Measurements from ENCODE around the gene TTLL10. TPM values are rescaled to one million over a fixed set of nuclear protein-coding genes. Genes with fewer than 3 reads are reported as not detected.

Gene TTLL10
- total RNA-seq, 4 donors from 2014 or later = not detected

- intact Hi-C loops (cut with DNase I; ENCODE audit: low total_unique reads) = no loop called here
- 51 to 60% methylated on average over 11 of the region's 11 CpGs for WGBS, 2 donors
Observed at GRCh38 chr1:1215080-1215676, 41.5 kb downstream of the TTLL10 start.

DNA sequence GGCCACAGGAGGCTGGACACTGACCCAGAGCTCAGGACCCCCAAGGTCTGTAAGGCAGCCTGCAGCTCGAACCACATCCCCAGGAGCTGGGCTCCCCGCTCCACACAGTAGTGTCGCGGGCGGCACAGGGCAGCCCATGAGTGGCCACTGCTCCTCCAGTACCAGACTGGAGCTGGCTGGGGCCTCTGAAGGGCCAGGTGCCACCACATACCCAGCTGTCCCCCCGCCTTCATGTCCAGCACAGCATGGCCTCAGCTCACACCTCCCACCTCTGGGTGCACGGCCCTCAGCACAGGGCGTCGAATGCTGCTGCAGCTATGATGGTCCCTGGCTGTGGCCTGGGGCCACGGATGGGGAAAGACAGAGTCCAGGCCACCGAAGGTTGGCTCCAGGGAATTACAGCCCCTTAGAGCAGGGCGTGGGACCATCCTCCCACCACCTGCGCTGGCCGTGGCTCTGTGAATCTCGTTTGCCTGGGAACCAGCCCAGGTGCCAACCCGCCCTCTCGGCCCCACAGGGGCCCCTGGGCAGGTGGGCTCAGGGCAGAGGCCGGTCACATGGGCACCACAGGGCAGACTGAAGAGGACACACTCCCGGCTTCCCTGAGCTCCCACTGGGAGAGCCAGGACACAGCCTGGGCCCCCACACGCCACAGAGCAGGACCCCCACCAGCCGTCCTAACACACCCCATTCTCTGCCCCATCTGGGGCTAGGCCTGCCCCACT lies 42.4 kb downstream of the TTLL10 start:
- H3K4me3 ChIP-seq (ENCODE audit: low read depth, poor library complexity, severe bottlenecking) = no peak overlapping the region
- TF ChIP-seq, protein P1, sequence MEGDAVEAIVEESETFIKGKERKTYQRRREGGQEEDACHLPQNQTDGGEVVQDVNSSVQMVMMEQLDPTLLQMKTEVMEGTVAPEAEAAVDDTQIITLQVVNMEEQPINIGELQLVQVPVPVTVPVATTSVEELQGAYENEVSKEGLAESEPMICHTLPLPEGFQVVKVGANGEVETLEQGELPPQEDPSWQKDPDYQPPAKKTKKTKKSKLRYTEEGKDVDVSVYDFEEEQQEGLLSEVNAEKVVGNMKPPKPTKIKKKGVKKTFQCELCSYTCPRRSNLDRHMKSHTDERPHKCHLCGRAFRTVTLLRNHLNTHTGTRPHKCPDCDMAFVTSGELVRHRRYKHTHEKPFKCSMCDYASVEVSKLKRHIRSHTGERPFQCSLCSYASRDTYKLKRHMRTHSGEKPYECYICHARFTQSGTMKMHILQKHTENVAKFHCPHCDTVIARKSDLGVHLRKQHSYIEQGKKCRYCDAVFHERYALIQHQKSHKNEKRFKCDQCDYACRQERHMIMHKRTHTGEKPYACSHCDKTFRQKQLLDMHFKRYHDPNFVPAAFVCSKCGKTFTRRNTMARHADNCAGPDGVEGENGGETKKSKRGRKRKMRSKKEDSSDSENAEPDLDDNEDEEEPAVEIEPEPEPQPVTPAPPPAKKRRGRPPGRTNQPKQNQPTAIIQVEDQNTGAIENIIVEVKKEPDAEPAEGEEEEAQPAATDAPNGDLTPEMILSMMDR (IDR thresholded peaks at IDR 0.05) = no peak
- no peak for TF ChIP-seq POLR2A (IDR thresholded peaks at IDR 0.05)
- intact Hi-C loops (cut with DNase I; ENCODE audit: low total_unique reads) = no loop called here
- DNase-seq (ENCODE audit: low spot score in 2 of 2) = no peak
- 84 to 87% methylated on average over 14 to 15 of the region's 21 CpGs for WGBS, 2 donors

More at GRCh38 chr1:1215080-1215676, 41.5 kb downstream of the TTLL10 start:
- no peak for DNase-seq (ENCODE audit: low spot score in 2 of 2)
- no peak overlapping the region for H3K4me3 ChIP-seq (ENCODE audit: low read depth, poor library complexity, severe bottlenecking)
- TF ChIP-seq, protein P1 (IDR thresholded peaks at IDR 0.05) = no peak
- TF ChIP-seq POLR2A (IDR thresholded peaks at IDR 0.05) = no peak

DNA sequence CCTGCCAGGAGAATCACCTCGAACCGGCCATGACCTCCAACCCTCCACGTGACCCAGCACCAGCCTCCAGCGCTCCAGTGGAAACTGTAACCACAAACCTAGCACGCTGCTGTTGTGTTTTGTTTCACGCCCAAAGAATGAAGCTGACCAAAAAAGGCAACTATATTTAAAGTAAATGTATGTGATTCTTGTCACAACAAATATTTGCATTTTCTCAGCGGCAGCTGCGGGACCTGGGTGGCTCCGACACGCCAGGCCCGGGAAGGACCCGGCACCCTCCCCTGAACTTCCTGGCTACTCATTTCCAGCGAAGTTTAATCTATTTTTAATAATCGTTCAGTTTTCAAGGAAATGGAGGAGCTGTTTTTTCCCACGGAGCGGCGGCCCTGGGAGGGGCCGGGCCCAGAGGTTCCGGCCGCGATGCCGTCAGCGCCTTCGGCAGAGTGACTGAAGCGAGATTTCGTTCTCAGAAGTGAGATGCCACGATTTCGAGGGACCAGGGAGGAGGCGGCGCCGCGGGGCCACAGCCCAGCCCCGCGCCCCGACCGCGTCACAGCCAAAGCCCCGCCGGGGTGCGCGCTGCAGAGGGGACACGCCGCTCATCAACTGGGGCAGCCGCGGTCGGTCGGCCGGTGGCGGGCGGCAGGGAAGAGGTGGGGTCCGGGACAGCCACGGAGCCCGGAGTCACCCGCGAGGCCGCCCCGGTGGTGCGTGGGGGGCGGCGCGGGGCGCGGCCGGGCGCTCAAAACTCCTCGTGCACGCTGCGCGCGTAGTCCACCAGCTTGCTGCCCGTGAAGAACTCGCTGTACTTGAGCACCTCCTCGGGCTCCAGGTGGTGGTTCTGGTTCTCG lies 43.3 kb downstream of the TTLL10 start:
- TF ChIP-seq, protein P1 (IDR thresholded peaks at IDR 0.05) = no peak
- no peak for TF ChIP-seq POLR2A (IDR thresholded peaks at IDR 0.05)
- H3K4me3 ChIP-seq (ENCODE audit: low read depth, poor library complexity, severe bottlenecking) = no peak overlapping the region
- intact Hi-C loops (cut with DNase I; ENCODE audit: low total_unique reads) = no loop called here
- DNase-seq (ENCODE audit: low spot score in 2 of 2) = no peak
- WGBS, 2 donors = 93 to 95% methylated on average over 74 of the region's 74 CpGs

DNA sequence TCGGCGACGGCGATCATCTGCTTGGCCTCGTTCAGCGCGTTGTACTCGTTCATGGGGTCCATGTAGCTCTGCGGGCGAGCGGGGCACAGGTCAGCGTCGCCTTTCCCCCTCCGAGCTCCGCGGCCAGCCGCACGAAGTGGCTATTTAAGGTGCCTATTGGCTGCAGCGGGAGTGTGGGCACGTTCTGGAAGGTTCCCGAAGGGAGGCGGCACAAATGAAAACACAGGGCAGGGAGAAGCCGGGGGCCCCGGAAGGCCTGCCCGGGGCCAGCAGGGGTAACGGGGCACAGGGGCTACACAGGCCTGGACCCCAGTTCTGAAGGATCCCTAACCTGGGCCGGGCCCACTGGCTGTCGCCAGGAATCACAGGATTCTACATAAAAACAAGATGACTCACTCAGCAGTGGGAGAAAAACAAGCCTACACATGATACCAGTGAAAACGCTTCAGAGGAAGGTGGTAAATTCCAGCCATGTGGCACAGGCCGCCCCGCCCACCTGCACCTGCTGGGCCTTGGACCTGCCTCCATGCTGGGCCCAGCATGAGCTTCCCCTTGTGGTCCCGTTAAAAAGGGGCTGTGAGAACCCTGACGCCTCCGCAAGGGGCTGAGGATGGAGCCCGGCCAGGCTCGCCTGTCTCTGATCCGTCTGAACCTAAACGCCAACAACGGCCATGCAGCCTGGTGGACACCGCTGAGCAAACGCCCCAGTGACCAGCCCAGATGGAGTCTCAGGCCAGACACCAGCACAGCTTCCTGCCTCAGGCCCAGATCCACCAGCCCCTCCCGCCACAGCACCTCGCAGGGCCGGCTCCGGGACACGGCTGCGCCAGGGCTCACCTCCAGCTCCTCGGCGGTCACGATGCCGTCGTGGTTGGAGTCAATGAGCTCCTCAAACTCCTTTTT lies 44.2 kb downstream of the TTLL10 start:
- no peak overlapping the region for H3K4me3 ChIP-seq (ENCODE audit: low read depth, poor library complexity, severe bottlenecking)
- no peak for DNase-seq (ENCODE audit: low spot score in 2 of 2)
- 80 to 84% methylated on average over 51 to 52 of the region's 52 CpGs for WGBS, 2 donors
- intact Hi-C loops (cut with DNase I; ENCODE audit: low total_unique reads) = no loop called here
- TF ChIP-seq, protein P1 (IDR thresholded peaks at IDR 0.05) = no peak
- no peak for TF ChIP-seq POLR2A (IDR thresholded peaks at IDR 0.05)

DNA sequence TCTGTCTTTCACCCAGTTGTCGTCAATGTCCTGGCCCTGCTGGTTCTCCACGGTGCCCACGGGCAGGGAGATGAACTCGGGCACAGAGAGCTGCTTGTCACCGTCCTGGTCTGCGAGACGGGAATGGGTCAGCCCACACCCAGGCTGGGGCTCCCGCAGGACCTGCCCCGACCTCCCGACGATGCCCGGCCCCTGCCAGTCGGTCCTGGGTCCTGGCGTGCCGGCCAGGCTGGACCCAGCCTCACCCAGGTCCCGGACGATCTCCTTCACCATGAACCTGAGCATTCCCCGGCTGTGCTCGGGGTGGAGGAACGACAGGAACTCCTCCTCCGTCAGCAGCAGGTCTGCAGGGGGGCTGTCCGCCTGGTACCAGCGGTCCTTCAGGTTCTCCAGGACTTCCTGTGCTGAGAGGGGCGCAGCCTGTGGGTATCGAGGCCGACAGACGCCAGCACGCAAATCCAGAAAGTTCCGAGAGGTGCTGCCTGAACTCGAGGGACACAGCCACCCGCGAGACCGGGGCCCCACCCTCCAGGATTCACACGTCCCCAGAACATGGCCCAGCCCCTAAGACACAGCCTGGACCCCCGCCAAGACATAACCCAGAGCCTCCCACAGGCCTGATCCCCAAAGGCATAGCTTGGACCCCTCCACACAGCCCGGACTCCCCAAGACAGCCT lies 45.0 kb downstream of the TTLL10 start:
- H3K4me3 ChIP-seq (ENCODE audit: low read depth, poor library complexity, severe bottlenecking) = no peak overlapping the region
- 91 to 94% methylated on average over 24 to 26 of the region's 36 CpGs for WGBS, 2 donors
- intact Hi-C loops (cut with DNase I; ENCODE audit: low total_unique reads) = no loop called here
- DNase-seq (ENCODE audit: low spot score in 2 of 2) = no peak
- TF ChIP-seq, protein P1 (IDR thresholded peaks at IDR 0.05) = no peak
- TF ChIP-seq POLR2A (IDR thresholded peaks at IDR 0.05) = no peak
